ENCODE data around the gene NIPA2.

DNA sequence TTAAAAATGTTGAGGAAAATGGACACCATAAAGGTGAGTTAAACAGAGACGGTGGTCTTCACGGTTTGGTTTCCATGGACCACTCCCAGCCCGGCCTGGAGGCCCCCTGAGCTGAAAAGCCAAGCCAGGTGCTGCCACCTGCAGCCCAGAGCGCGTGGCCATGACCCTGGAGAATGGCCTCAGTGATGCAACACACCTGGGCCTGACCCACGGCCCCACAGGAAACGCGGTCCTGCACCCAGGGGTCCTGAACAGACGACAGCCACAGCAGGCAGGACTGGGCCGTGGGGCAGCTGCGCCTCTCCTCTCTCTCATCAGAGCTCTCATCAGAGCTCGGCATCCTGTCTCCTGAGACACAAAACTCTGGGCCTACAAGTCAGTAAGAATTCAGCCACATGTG lies 64.1 kb downstream of the NIPA2 start:
- no peak for TF ChIP-seq POLR2A (IDR thresholded peaks at IDR 0.05)
- TF ChIP-seq, protein P1, sequence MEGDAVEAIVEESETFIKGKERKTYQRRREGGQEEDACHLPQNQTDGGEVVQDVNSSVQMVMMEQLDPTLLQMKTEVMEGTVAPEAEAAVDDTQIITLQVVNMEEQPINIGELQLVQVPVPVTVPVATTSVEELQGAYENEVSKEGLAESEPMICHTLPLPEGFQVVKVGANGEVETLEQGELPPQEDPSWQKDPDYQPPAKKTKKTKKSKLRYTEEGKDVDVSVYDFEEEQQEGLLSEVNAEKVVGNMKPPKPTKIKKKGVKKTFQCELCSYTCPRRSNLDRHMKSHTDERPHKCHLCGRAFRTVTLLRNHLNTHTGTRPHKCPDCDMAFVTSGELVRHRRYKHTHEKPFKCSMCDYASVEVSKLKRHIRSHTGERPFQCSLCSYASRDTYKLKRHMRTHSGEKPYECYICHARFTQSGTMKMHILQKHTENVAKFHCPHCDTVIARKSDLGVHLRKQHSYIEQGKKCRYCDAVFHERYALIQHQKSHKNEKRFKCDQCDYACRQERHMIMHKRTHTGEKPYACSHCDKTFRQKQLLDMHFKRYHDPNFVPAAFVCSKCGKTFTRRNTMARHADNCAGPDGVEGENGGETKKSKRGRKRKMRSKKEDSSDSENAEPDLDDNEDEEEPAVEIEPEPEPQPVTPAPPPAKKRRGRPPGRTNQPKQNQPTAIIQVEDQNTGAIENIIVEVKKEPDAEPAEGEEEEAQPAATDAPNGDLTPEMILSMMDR (IDR thresholded peaks at IDR 0.05): no peak
